Neural progenitor cell (in vitro differentiated cells): ENCODE results near the gene SLC39A10. TPM values are rescaled to one million over a fixed set of nuclear protein-coding genes. Genes with fewer than 3 reads are reported as not detected.

Experiments
- DNase-seq: peaks from one replicate; pipeline ENCODE4 v3.0.0-alpha.2; 2016; ENCODE audit warnings: low spot score
- H2AFZ ChIP-seq: fragments of 200-600 bp; sonication (generic); replicated peaks from 2 replicates; pipeline ENCODE4 v1.6.1; 2016; ENCODE audit warnings: antibody characterized with exemption
- H3F3A ChIP-seq: fragments of 200-600 bp; sonication (generic); 2 replicates; pipeline ENCODE4 v1.6.1; 2016; ENCODE audit warnings: antibody characterized with exemption, low read depth
- H3K27ac ChIP-seq: fragments of 200-600 bp; sonication (generic); 2 replicates; pipeline ENCODE4 v1.5.1; 2016; ENCODE audit warnings: mild to moderate bottlenecking
- H3K27me3 ChIP-seq: fragments of 200-600 bp; sonication (generic); 2 replicates; pipeline ENCODE4 v1.6.1; 2016; ENCODE audit warnings: mild to moderate bottlenecking, moderate library complexity
- H3K36me3 ChIP-seq: fragments of 200-600 bp; sonication (generic); 2 replicates; pipeline ENCODE4 v1.5.1; 2016
- H3K4me1 ChIP-seq: fragments of 200-600 bp; sonication (generic); 2 replicates; pipeline ENCODE4 v1.6.1; 2016; ENCODE audit warnings: mixed run types
- H3K4me2 ChIP-seq: fragments of 200-600 bp; sonication (generic); 2 replicates; pipeline ENCODE4 v1.6.1; 2016
- H3K4me3 ChIP-seq: fragments of 200-600 bp; sonication (generic); 2 replicates; pipeline ENCODE4 v1.5.1; 2016
- H3K79me2 ChIP-seq: fragments of 200-600 bp; sonication (generic); 2 replicates; pipeline ENCODE4 v1.6.1; 2016; ENCODE audit warnings: low read depth
- H3K9ac ChIP-seq: fragments of 200-600 bp; sonication (generic); 2 replicates; pipeline ENCODE4 v1.6.1; 2016
- H3K9me3 ChIP-seq: fragments of 200-600 bp; sonication (generic); 2 replicates; pipeline ENCODE4 v1.5.1; 2016; ENCODE audit warnings: low read depth
- H4K20me1 ChIP-seq: fragments of 200-600 bp; sonication (generic); 2 replicates; pipeline ENCODE4 v1.6.1; 2016; ENCODE audit warnings: low read depth
- H3K27ac Mint-ChIP-seq: 3 replicates; pipeline ENCODE4 v1.8.0; 2021; ENCODE audit warnings: mixed read lengths
- H3K27me3 Mint-ChIP-seq: 2 replicates; pipeline ENCODE4 v1.8.0; 2022; ENCODE audit warnings: low read depth, mild to moderate bottlenecking, inconsistent platforms, moderate library complexity, mixed read lengths; ENCODE audit not compliant: insufficient read depth
- H3K36me3 Mint-ChIP-seq: 3 replicates; pipeline ENCODE4 v1.8.0; 2021; ENCODE audit warnings: mixed read lengths
- H3K4me1 Mint-ChIP-seq: 3 replicates; pipeline ENCODE4 v1.8.0; 2021; ENCODE audit warnings: mixed read lengths
- H3K4me3 Mint-ChIP-seq: 3 replicates; pipeline ENCODE4 v1.8.0; 2021; ENCODE audit warnings: mild to moderate bottlenecking, moderate library complexity, mixed read lengths
- H3K9me3 Mint-ChIP-seq: 3 replicates; pipeline ENCODE4 v1.8.0; 2020; ENCODE audit warnings: mixed read lengths
- EZH2 ChIP-seq: fragments of 200-600 bp; sonication (generic); IDR thresholded peaks from 2 replicates; pipeline ENCODE4 v1.6.1; 2017; ENCODE audit warnings: antibody characterized with exemption, mild to moderate bottlenecking, moderate library complexity
- EZH2phosphoT487 ChIP-seq: fragments of 200-600 bp; sonication (generic); IDR thresholded peaks from 2 replicates; pipeline ENCODE4 v1.6.1; 2017; ENCODE audit warnings: antibody characterized with exemption
- total RNA-seq: library from RNA; depleted of rRNA; stranded (reverse); fragments of >200 nt; gene quantifications from 2 replicates; pipeline ENCODE4 v1.2.3, GENCODE V29; 2015; ENCODE audit warnings: low replicate concordance
- TF ChIP-seq, protein P1 (sequence below): fragments of 200-600 bp; sonication (generic); IDR thresholded peaks from 2 replicates; pipeline ENCODE4 v1.5.1; 2017; ENCODE audit warnings: antibody characterized with exemption, mild to moderate bottlenecking

Gene SLC39A10
- total RNA-seq, 1 donor from 2014 or later: 253 TPM

DNA sequence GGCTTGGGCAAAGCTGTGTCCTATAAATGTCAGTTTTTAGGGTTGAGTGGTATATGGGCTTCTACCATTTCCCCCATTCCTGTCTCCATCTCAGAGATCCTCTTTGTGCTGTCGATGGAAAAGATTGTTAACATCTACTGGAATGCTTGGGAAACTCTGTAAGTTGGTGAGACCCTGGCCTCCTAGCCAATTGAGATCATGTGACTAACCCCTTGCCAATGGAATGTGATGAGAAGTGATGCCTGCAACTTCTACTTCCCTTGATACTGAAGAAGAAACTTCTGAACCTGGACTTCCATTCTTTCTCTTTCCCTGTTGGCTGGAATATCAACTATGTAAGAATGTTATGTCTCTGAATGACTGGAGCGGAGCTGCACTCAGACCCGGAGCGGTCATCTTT is 14.5 kb downstream of the SLC39A10 start:
- Histone ChIP-seq H3K27me3 (no peaks in the 10 kb centered on the region), H3K4me3 (no peak overlapping the region), H3K4me2 (no peak overlapping the region), H3K9ac (no peak overlapping the region), H3K79me2 (peaks cover 100% of the 10 kb centered on the region), H3K27ac (no peak overlapping the region), H4K20me1 (peaks cover 25% of the 10 kb centered on the region), H2AFZ (no peak overlapping the region), H3K36me3 (no peaks in the 10 kb centered on the region), H3F3A (no peaks in the 10 kb centered on the region), H3K4me1 (peaks cover 10% of the 10 kb centered on the region), H3K9me3 (no peaks in the 10 kb centered on the region)
- Mint-ChIP-seq H3K9me3 (peaks cover 4% of the 10 kb centered on the region), H3K36me3 (peaks cover 21% of the 10 kb centered on the region), H3K27me3 (no peaks in the 10 kb centered on the region), H3K4me3 (no peak overlapping the region), H3K27ac (no peak overlapping the region), H3K4me1 (peaks cover 8% of the 10 kb centered on the region)
- no peak for TF ChIP-seq EZH2phosphoT487
- no peak for TF ChIP-seq EZH2
- TF ChIP-seq, protein P1, sequence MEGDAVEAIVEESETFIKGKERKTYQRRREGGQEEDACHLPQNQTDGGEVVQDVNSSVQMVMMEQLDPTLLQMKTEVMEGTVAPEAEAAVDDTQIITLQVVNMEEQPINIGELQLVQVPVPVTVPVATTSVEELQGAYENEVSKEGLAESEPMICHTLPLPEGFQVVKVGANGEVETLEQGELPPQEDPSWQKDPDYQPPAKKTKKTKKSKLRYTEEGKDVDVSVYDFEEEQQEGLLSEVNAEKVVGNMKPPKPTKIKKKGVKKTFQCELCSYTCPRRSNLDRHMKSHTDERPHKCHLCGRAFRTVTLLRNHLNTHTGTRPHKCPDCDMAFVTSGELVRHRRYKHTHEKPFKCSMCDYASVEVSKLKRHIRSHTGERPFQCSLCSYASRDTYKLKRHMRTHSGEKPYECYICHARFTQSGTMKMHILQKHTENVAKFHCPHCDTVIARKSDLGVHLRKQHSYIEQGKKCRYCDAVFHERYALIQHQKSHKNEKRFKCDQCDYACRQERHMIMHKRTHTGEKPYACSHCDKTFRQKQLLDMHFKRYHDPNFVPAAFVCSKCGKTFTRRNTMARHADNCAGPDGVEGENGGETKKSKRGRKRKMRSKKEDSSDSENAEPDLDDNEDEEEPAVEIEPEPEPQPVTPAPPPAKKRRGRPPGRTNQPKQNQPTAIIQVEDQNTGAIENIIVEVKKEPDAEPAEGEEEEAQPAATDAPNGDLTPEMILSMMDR: no peak
- no peak for DNase-seq

- no peak overlapping the region for H3K4me3 ChIP-seq
- Mint-ChIP-seq H3K4me1 (no peaks in the 10 kb centered on the region), H3K27ac (no peak overlapping the region), H3K27me3 (no peaks in the 10 kb centered on the region), H3K36me3 (peaks cover 26% of the 10 kb centered on the region), H3K4me3 (no peak overlapping the region), H3K9me3 (peaks cover 4% of the 10 kb centered on the region)
- H4K20me1 ChIP-seq: peaks cover 14% of the 10 kb centered on the region
- H3K4me2 ChIP-seq: no peak overlapping the region
- H3F3A ChIP-seq: no peaks in the 10 kb centered on the region
- no peak overlapping the region for H3K9ac ChIP-seq
- no peak for DNase-seq
- peaks cover 4% of the 10 kb centered on the region for H3K36me3 ChIP-seq
- H3K79me2 ChIP-seq: peaks cover 100% of the 10 kb centered on the region
- no peaks in the 10 kb centered on the region for H3K27me3 ChIP-seq
- no peak overlapping the region for H3K27ac ChIP-seq
- no peaks in the 10 kb centered on the region for H3K4me1 ChIP-seq
- TF ChIP-seq, protein P1: peak; percentile 23
- no peak for TF ChIP-seq EZH2phosphoT487
- no peaks in the 10 kb centered on the region for H3K9me3 ChIP-seq
- H2AFZ ChIP-seq: no peak overlapping the region
Measured at GRCh38 chr2:195672674-195673073, 15.6 kb downstream of the SLC39A10 start.

DNA sequence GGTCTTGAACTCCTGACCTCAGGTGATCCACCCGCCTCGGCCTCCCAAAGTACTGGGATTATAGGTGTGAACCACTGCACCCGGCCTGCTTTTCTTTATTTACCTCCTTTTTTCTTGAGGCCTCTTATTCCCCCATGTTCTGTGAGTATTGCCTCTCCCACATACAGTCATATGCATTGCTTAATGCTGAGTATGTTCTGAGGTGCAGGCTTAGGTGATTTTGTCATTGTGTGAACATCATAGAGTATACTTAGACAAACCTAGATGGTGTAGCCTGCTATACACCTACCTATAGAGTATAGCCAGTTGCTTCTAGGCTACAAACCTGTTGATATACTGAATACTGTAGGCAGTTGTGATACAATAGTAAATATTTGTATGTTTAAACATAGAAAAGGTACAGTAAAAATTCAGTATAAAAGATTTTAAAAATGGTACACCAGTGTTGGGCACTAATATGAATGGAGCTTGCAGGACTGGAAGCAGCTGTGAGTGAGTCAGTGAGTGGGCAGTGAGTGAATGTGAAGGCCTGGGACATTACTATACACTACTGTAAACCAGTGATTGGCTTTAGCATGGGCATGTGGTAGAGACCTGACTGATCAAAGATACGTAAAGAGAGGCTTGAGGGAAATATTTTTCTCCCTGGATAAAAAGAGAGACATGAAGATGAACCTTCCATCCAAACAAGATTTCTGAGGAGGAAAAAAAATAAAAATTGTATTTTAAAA is 17.6 kb downstream of the SLC39A10 start:
- no peaks in the 10 kb centered on the region for H3K27me3 ChIP-seq
- no peak overlapping the region for H3K9ac ChIP-seq
- H3K27ac ChIP-seq: no peak overlapping the region
- H3K4me2 ChIP-seq: no peak overlapping the region
- DNase-seq: no peak
- H3K36me3 ChIP-seq: peaks cover 5% of the 10 kb centered on the region
- H3K9me3 Mint-ChIP-seq: peaks cover 4% of the 10 kb centered on the region
- H4K20me1 ChIP-seq: peaks cover 4% of the 10 kb centered on the region
- H3K4me3 Mint-ChIP-seq: no peak overlapping the region
- H3K27me3 Mint-ChIP-seq: no peaks in the 10 kb centered on the region
- no peak overlapping the region for H2AFZ ChIP-seq
- H3K4me1 ChIP-seq: no peaks in the 10 kb centered on the region
- no peak for TF ChIP-seq EZH2phosphoT487
- TF ChIP-seq, protein P1: no peak
- no peak for TF ChIP-seq EZH2
- H3K4me1 Mint-ChIP-seq: no peaks in the 10 kb centered on the region
- no peaks in the 10 kb centered on the region for H3K9me3 ChIP-seq
- no peak overlapping the region for H3K4me3 ChIP-seq
- peaks cover 34% of the 10 kb centered on the region for H3K36me3 Mint-ChIP-seq
- H3F3A ChIP-seq: no peaks in the 10 kb centered on the region
- H3K27ac Mint-ChIP-seq: no peak overlapping the region
- H3K79me2 ChIP-seq: peaks cover 100% of the 10 kb centered on the region
